GM23338 (cell line): ENCODE measurements around the gene SMIM41. TPM values are rescaled to one million over a fixed set of nuclear protein-coding genes. Genes with fewer than 3 reads are reported as not detected.
A peak's percentile ranks its signal among the peaks of the same experiment; 100 is the strongest.

Source experiments
- ATAC-seq: fragments of 200-7000 bp; cut with Tn5 transposase; 3 replicates; pipeline ENCODE4 v1.9.1; 2020
- DNase-seq: peaks from one replicate; pipeline ENCODE4 v3.0.0-alpha.2; 2015; ENCODE audit warnings: low spot score
- H2AFZ ChIP-seq: fragments of 200-600 bp; sonication (generic); 2 replicates; pipeline ENCODE4 v1.8.0; 2016; ENCODE audit warnings: antibody characterized with exemption, mild to moderate bottlenecking, moderate library complexity
- H3F3A ChIP-seq: fragments of 200-600 bp; sonication (generic); replicated peaks from 2 replicates; pipeline ENCODE4 v1.8.0; 2017; ENCODE audit warnings: antibody characterized with exemption, mixed run types, low read depth
- H3K27ac ChIP-seq: fragments of 200-600 bp; sonication (generic); 2 replicates; pipeline ENCODE4 v1.6.1; 2016; ENCODE audit warnings: low read depth
- H3K27me3 ChIP-seq: fragments of 200-600 bp; sonication (generic); 2 replicates; pipeline ENCODE4 v1.8.0; 2016; ENCODE audit warnings: mild to moderate bottlenecking, mixed run types, moderate library complexity; ENCODE audit not compliant: insufficient read depth
- H3K36me3 ChIP-seq: fragments of 200-600 bp; sonication (generic); 2 replicates; pipeline ENCODE4 v1.8.0; 2016; ENCODE audit warnings: mild to moderate bottlenecking; ENCODE audit not compliant: insufficient read depth
- H3K4me1 ChIP-seq: fragments of 200-600 bp; sonication (generic); 2 replicates; pipeline ENCODE4 v1.8.0; 2016; ENCODE audit warnings: mild to moderate bottlenecking, moderate library complexity; ENCODE audit not compliant: insufficient read depth
- H3K4me2 ChIP-seq: fragments of 200-600 bp; sonication (generic); 2 replicates; pipeline ENCODE4 v1.7.1; 2017; ENCODE audit warnings: mixed run types
- H3K4me3 ChIP-seq: fragments of 200-600 bp; sonication (generic); 2 replicates; pipeline ENCODE4 v1.6.1; 2016; ENCODE audit warnings: mixed run types
- H3K79me2 ChIP-seq: fragments of 200-600 bp; sonication (generic); replicated peaks from 2 replicates; pipeline ENCODE4 v1.8.0; 2017; ENCODE audit warnings: mild to moderate bottlenecking; ENCODE audit not compliant: insufficient read depth
- H3K9me2 ChIP-seq: fragments of 200-600 bp; sonication (generic); 2 replicates; pipeline ENCODE4 v1.8.0; 2017; ENCODE audit not compliant: insufficient read depth
- H4K20me1 ChIP-seq: fragments of 200-600 bp; sonication (generic); replicated peaks from 2 replicates; pipeline ENCODE4 v1.8.0; 2017; ENCODE audit warnings: mild to moderate bottlenecking; ENCODE audit not compliant: insufficient read depth
- H3K27ac Mint-ChIP-seq: 2 replicates; pipeline ENCODE4 v1.8.0; 2020; ENCODE audit warnings: inconsistent platforms, mild to moderate bottlenecking, moderate library complexity, mixed read lengths
- H3K27me3 Mint-ChIP-seq: 3 replicates; pipeline ENCODE4 v1.8.0; 2022; ENCODE audit warnings: low read depth, mild to moderate bottlenecking, moderate library complexity, mixed read lengths, inconsistent platforms; ENCODE audit not compliant: insufficient read depth, poor library complexity
- H3K36me3 Mint-ChIP-seq: 3 replicates; pipeline ENCODE4 v1.8.0; 2021; ENCODE audit warnings: low read depth, mild to moderate bottlenecking, inconsistent platforms, moderate library complexity, mixed read lengths
- H3K4me1 Mint-ChIP-seq: 3 replicates; pipeline ENCODE4 v1.8.0; 2020; ENCODE audit warnings: mild to moderate bottlenecking, inconsistent platforms, mixed read lengths
- H3K4me3 Mint-ChIP-seq: 3 replicates; pipeline ENCODE4 v1.8.0; 2021; ENCODE audit warnings: moderate library complexity, mild to moderate bottlenecking, inconsistent platforms, mixed read lengths
- H3K9me3 Mint-ChIP-seq: 3 replicates; pipeline ENCODE4 v1.8.0; 2020; ENCODE audit warnings: moderate library complexity, mild to moderate bottlenecking, inconsistent platforms, mixed read lengths
- CTCF ChIP-seq, 2 experiments: fragments of 200-600 bp in 1 of 2; sonication (generic) in 1 of 2; conservative IDR thresholded peaks; 2 replicates each; pipeline versions ENCODE4 v1.5.1 to v1.6.1; 2016 to 2017; ENCODE audit warnings: antibody characterized with exemption in 2 of 2, low read depth in 2 of 2, mild to moderate bottlenecking in 2 of 2, moderate library complexity in 1 of 2
- EZH2 ChIP-seq: fragments of 200-600 bp; sonication (generic); IDR thresholded peaks from one replicate; pipeline ENCODE4 v1.8.0; 2017; ENCODE audit warnings: antibody characterized with exemption, mild to moderate bottlenecking, low read depth; ENCODE audit not compliant: unreplicated experiment
- NANOG ChIP-seq: IDR thresholded peaks from 2 replicates; pipeline ENCODE4 v1.6.1; 2016; ENCODE audit warnings: antibody characterized with exemption, borderline replicate concordance
- POLR2AphosphoS5 ChIP-seq: IDR thresholded peaks from 2 replicates; pipeline ENCODE4 v1.6.1; 2016; ENCODE audit warnings: antibody characterized with exemption, low read depth
- ZNF462 ChIP-seq: fragments of 250-450 bp; sonication (Bioruptor Pico); IDR thresholded peaks from 2 replicates; pipeline ENCODE4 v1.5.0; 2020; ENCODE audit warnings: mild to moderate bottlenecking, moderate library complexity
- polyA plus RNA-seq: library from polyadenylated mRNA; unstranded; fragments of >200 nt; fragmentation: Nextera tagmentation; extraction: Ambion mirVana; gene quantifications from 2 replicates; pipeline ENCODE4 v1.2.1, GENCODE V29; 2016
- total RNA-seq: library from RNA; depleted of rRNA; stranded (reverse); fragments of >200 nt; shearing (Covaris generic); gene quantifications from 2 replicates; pipeline ENCODE4 v1.2.3, GENCODE V29; 2014

The SMIM41 gene
- total and polyA plus RNA-seq, 2 experiments from 2014 or later: 0.66 TPM

DNA sequence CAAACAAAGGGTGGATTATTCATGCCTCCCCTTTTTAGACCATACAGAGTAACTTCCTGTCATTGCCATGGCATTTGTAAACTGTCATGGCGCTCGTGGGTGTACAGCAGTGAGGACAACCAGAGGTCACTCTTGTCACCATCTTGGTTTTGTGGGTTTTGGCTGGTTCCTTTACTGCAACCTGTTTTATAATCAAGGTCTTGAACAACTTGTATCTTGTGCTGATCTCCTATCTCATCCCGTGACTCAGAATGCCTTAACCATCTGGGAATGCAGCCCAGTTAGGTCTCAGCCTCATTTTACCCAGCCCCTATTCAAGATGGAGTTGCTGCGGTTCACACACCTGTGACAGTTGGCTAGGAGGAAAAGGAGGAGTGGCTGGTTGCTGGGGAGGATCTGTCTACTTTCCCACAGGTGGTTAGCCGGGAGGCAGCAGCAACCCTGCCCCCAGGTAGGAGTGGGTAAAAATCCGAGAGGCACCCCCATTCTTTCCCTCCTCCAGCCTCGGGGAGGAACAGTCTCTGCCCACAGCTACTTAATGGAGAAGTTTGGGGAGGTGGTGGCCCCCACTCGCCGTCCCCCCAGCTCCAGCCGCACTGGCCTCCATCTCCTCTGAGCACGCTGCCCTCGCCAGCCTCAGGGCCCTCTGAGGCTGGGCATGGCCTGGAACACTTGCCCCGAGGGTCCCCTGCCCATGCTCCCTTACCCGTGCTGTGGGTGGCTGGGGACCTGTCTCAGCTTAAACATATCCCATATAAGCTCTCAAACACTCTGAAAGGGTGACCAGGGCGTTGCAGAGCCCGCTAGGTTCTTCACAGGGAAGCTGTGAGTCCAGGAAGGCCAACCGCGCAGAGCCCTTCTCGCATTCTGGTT is 41.7 kb downstream of the SMIM41 start (continued):
- no peak for TF ChIP-seq NANOG
- no peak for TF ChIP-seq EZH2
- no peak for TF ChIP-seq POLR2AphosphoS5
- no peak for TF ChIP-seq ZNF462 (CRISPR knock-in tag)

DNA sequence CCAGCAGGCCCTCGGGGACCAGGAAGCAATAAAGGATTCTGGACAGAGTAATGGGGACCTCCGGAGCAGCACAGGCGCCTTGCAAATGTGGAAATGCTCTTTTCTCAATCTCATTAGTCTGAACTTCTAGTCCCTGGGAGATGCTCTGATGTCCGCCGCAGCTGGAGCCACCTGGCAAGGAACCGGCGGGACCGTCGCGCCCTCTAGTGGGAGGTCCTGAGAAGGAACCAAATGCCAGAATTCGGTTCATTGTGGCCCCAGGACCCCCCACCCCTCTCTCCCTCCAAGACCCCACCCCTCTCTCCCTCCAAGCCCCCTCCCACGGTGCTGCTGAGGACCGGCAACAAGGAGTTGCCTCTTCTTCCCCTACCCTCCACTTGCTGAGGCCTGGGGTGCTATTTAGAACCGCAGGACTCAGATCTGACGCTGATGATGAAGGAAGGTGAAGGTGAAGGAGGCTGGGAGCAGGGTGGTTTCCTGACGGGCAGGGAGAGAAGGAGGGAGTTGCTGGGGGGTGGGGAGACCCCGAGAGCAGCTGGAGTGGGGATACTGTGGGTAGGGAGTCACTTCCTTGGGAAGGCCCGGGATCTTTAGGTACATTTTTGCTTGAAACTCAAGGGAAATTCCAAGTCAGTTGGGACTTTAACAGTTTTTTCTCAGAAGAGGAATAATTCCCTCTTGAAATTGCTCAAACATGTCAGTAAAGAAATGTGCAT is 42.5 kb downstream of the SMIM41 start:
- peak overlapping the region; percentile 77 for H3K4me2 ChIP-seq

More for the DNA sequence above, 42.5 kb downstream of the SMIM41 start:
- Mint-ChIP-seq H3K27ac (peak overlapping the region; percentile 16; the same call in 1 of the 2 replicates), H3K4me1 (peaks cover 75% of the 10 kb centered on the region), H3K9me3 (no peaks in the 10 kb centered on the region; the same call in 2 of the 3 replicates), H3K36me3 (no peaks in the 10 kb centered on the region), H3K4me3 (peak overlapping the region; percentile 49), H3K27me3 (peaks cover 37% of the 10 kb centered on the region)
- Histone ChIP-seq H3F3A (peaks cover 16% of the 10 kb centered on the region; the same call in 1 of the 2 replicates), H3K4me1 (peaks cover 62% of the 10 kb centered on the region), H3K27me3 (no peaks in the 10 kb centered on the region), H3K4me3 (peak overlapping the region; percentile 48), H3K27ac (no peak overlapping the region), H3K9me2 (0 out of 2 replicates have a peak, but pooled peaks cover 3% of the 10 kb centered on the region), H3K79me2 (no peaks in the 10 kb centered on the region), H2AFZ (peak overlapping the region; percentile 97), H3K36me3 (no peaks in the 10 kb centered on the region), H4K20me1 (no peaks in the 10 kb centered on the region)
- TF ChIP-seq POLR2AphosphoS5 (peak; percentile 37), CTCF (conservative IDR thresholded peaks at IDR 0.05; ENCODE audit: low read depth in 2 of 2) (peak; percentile 70 to 86), NANOG (no peak)
- peak; percentile 11 for ATAC-seq
- peak; percentile 90 for DNase-seq
